HepG2 (cell line): ENCODE measurements around the gene MID1. TPM values are rescaled to one million over a fixed set of nuclear protein-coding genes. Genes with fewer than 3 reads are reported as not detected.

Source experiments
- ATAC-seq: fragments of 200-7000 bp; cut with Tn5 transposase; 3 replicates; pipeline ENCODE4 v1.9.1; 2020; ENCODE audit warnings: mild to moderate bottlenecking, moderate library complexity
- BruUV-seq: library from RNA; stranded (reverse); fragments of 400-500 nt; replicated peaks from 2 replicates; lab custom pipeline; 2021; lab: Mats Ljungman, UMichigan
- CTCF ChIA-PET: fragments of 300-600 bp; formaldehyde crosslinking; extraction: SDS; loops from one replicate; lab custom pipeline; 2021; ENCODE audit warnings: low total read pairs, inconsistent platforms, low intra/inter-chr PET ratio; lab: Yijun Ruan, JAX
- POLR2A ChIA-PET: fragments of 350-600 bp; sonication (Branson Sonifier 250); formaldehyde crosslinking; loops from one replicate; lab custom pipeline; 2020; ENCODE audit warnings: antibody characterized with exemption, inconsistent platforms; lab: Yijun Ruan, JAX
- DNase-seq: peaks from one replicate; pipeline ENCODE4 v3.0.0-alpha.2; 2015; ENCODE audit warnings: low spot score
- FAIRE-seq: peaks from 3 replicates; lab custom pipeline; 2011; peaks lifted over from hg19 to GRCh38; lab: Jason Lieb, UNC
- H2AFZ ChIP-seq: one replicate; pipeline ENCODE4 v1.6.1; 2011; ENCODE audit warnings: low read length, inconsistent platforms
- H3K27ac ChIP-seq: fragments of 300-600 bp; 3 replicates; pipeline ENCODE4 v1.8.0; 2011; ENCODE audit warnings: mixed run types, mild to moderate bottlenecking, mixed read lengths, low read length, inconsistent platforms; ENCODE audit not compliant: insufficient read depth; ENCODE audit errors: extremely low read length
- H3K27me3 ChIP-seq, 2 experiments: fragments of 200-600 bp in 1 of 2; 2 replicates in 1 of 2; 3 replicates in 1 of 2; pipeline versions ENCODE4 v1.6.0 to v1.8.0; 2011; ENCODE audit warnings: low read length in 2 of 2, mild to moderate bottlenecking in 2 of 2, moderate library complexity in 2 of 2, inconsistent platforms in 1 of 2; ENCODE audit not compliant: insufficient read depth in 2 of 2, control insufficient read depth in 1 of 2
- H3K36me3 ChIP-seq, 2 experiments: fragments of 200-600 bp in 1 of 2; replicated peaks in 1 of 2; 2 replicates in 1 of 2; 3 replicates in 1 of 2; pipeline versions ENCODE4 v1.5.1 to v1.8.0; 2011; ENCODE audit warnings: low read length in 2 of 2, inconsistent platforms in 1 of 2; ENCODE audit not compliant: insufficient read depth in 2 of 2, control insufficient read depth in 1 of 2
- H3K4me1 ChIP-seq: 2 replicates; pipeline ENCODE4 v1.5.1; 2012; ENCODE audit warnings: low read length, inconsistent platforms; ENCODE audit not compliant: insufficient read depth
- H3K4me2 ChIP-seq: 2 replicates; pipeline ENCODE4 v1.6.0; 2011; ENCODE audit warnings: low read depth, low read length, inconsistent platforms
- H3K4me3 ChIP-seq, 3 experiments: fragments of 200-600 bp in 1 of 3; sonication (generic), shearing (Covaris generic) in 1 of 3; replicated peaks in 1 of 3; 2 replicates each; pipeline ENCODE4 v1.5.1; 2011 to 2016; ENCODE audit warnings: low read length in 3 of 3, inconsistent platforms in 2 of 3, low read depth in 2 of 3, mild to moderate bottlenecking in 2 of 3, control low read depth in 1 of 3, mixed read lengths in 1 of 3; ENCODE audit not compliant: insufficient read depth in 1 of 3
- H3K79me2 ChIP-seq: one replicate; pipeline ENCODE4 v1.6.1; 2011; ENCODE audit warnings: low read length, inconsistent platforms; ENCODE audit not compliant: insufficient read depth
- H3K9ac ChIP-seq: 2 replicates; pipeline ENCODE4 v1.6.0; 2011; ENCODE audit warnings: mild to moderate bottlenecking, low read depth, low read length, inconsistent platforms; ENCODE audit not compliant: insufficient read depth
- H3K9me3 ChIP-seq: 2 replicates; pipeline ENCODE4 v1.5.1; 2012; ENCODE audit warnings: mild to moderate bottlenecking, low read length
- H4K20me1 ChIP-seq: 2 replicates; pipeline ENCODE4 v1.6.0; 2011; ENCODE audit warnings: inconsistent platforms, mild to moderate bottlenecking, low read length, moderate library complexity; ENCODE audit not compliant: insufficient read depth
- CCDC6 ChIP-seq: sonication (generic); formaldehyde crosslinking; IDR thresholded peaks from 2 replicates; pipeline ENCODE4 v1.8.1; 2022; ENCODE audit warnings: mild to moderate bottlenecking, missing genetic modification reagents, moderate library complexity
- CEBPB ChIP-seq: IDR thresholded peaks from 2 replicates; pipeline ENCODE4 v1.6.1; 2011; ENCODE audit warnings: low read depth, low read length, improper control_type of control experiment, borderline replicate concordance
- E2F5 ChIP-seq: sonication (generic); formaldehyde crosslinking; conservative IDR thresholded peaks from 2 replicates; pipeline ENCODE4 v1.4.0; 2020; ENCODE audit warnings: missing genetic modification reagents
- HDAC1 ChIP-seq: sonication (generic); formaldehyde crosslinking; IDR thresholded peaks from 2 replicates; pipeline ENCODE4 v1.5.1; 2020; ENCODE audit warnings: mild to moderate bottlenecking, missing genetic modification reagents
- HMG20A ChIP-seq: IDR thresholded peaks from 2 replicates; pipeline ENCODE4 v1.6.1; 2016; ENCODE audit warnings: borderline replicate concordance
- HOXD1 ChIP-seq: sonication (generic); formaldehyde crosslinking; IDR thresholded peaks from 2 replicates; pipeline ENCODE4 v1.5.0; 2020; ENCODE audit warnings: missing genetic modification reagents
- IRF2 ChIP-seq: IDR thresholded peaks from 2 replicates; pipeline ENCODE4 v1.6.1; 2018; ENCODE audit warnings: missing genetic modification reagents, missing compliant biosample characterization
- NR2C2 ChIP-seq: sonication (generic); formaldehyde crosslinking; IDR thresholded peaks from 2 replicates; pipeline ENCODE4 v1.4.0; 2020; ENCODE audit warnings: missing genetic modification reagents, mild to moderate bottlenecking, moderate library complexity, borderline replicate concordance
- SP140L ChIP-seq: sonication (generic); formaldehyde crosslinking; IDR thresholded peaks from 2 replicates; pipeline ENCODE4 v1.4.0; 2020; ENCODE audit warnings: missing genetic modification reagents, borderline replicate concordance
- ZNF564 ChIP-seq: sonication (generic); formaldehyde crosslinking; IDR thresholded peaks from 2 replicates; pipeline ENCODE4 v1.8.1; 2023; ENCODE audit warnings: mild to moderate bottlenecking, missing genetic modification reagents
- ZNF850 ChIP-seq: sonication (generic); formaldehyde crosslinking; conservative IDR thresholded peaks from 2 replicates; pipeline ENCODE4 v1.9.0; 2021; ENCODE audit warnings: mild to moderate bottlenecking, missing genetic modification reagents
- ZNF891 ChIP-seq: sonication (generic); formaldehyde crosslinking; IDR thresholded peaks from 2 replicates; pipeline ENCODE4 v1.5.0; 2020; ENCODE audit warnings: mild to moderate bottlenecking, missing genetic modification reagents
- in situ Hi-C: cut with HindIII; loops from 2 replicates; pipeline ENCODE4 v1.10.0; 2017; ENCODE audit warnings: low pct_unique_long_range_greater_than_20kb; ENCODE audit not compliant: extremely low pct_ligation_motif_present
- intact Hi-C: fragments of 100-400 bp; cut with micrococcal nuclease; formaldehyde crosslinking; loops from one replicate; pipeline ENCODE4 v1.10.0; 2022; ENCODE audit not compliant: unreplicated experiment
- polyA plus RNA-seq, 8 experiments: library from polyadenylated mRNA; depleted of rRNA in 3 of 8; stranded (reverse) in 7 of 8; unstranded in 1 of 8; fragments of >200 nt; fragmentation: Illumina TruSeq in 4 of 8; extraction: Trizol in 4 of 8; gene quantifications; 2 replicates each; pipeline versions ENCODE4 v1.2.1 to v1.2.3, GENCODE V29; 2011 to 2016; ENCODE audit warnings: low read depth in 4 of 8, missing spikeins in 1 of 8, mixed read lengths in 1 of 8; ENCODE audit not compliant: insufficient read depth in 1 of 8
- total RNA-seq, 5 experiments: library from RNA; depleted of rRNA; stranded (reverse); fragments of >200 nt; fragmentation: Illumina TruSeq; extraction: Trizol; gene quantifications; 2 replicates each; pipeline ENCODE4 v1.2.3, GENCODE V29; 2016; ENCODE audit warnings: low read depth in 1 of 5
- TF ChIP-seq, protein P1 (sequence below): sonication (generic); formaldehyde crosslinking; IDR thresholded peaks from 2 replicates; pipeline ENCODE4 v1.9.0; 2021; ENCODE audit warnings: missing genetic modification reagents, mild to moderate bottlenecking, borderline replicate concordance
- TF ChIP-seq, protein P2 (sequence below): sonication (generic); formaldehyde crosslinking; IDR thresholded peaks from 2 replicates; pipeline ENCODE4 v1.8.1; 2022; ENCODE audit warnings: mild to moderate bottlenecking, missing genetic modification reagents
- TF ChIP-seq, protein P3 (sequence below): sonication (generic); formaldehyde crosslinking; IDR thresholded peaks from 2 replicates; pipeline ENCODE4 v1.8.1; 2023; ENCODE audit warnings: missing genetic modification reagents, inconsistent platforms, borderline replicate concordance

The MID1 gene
- total and polyA plus RNA-seq, 2 of the 13 experiments (the other 11 are each of a cell fraction or from before 2014, with no cell fraction given) = 0.86 to 1.1 TPM

DNA sequence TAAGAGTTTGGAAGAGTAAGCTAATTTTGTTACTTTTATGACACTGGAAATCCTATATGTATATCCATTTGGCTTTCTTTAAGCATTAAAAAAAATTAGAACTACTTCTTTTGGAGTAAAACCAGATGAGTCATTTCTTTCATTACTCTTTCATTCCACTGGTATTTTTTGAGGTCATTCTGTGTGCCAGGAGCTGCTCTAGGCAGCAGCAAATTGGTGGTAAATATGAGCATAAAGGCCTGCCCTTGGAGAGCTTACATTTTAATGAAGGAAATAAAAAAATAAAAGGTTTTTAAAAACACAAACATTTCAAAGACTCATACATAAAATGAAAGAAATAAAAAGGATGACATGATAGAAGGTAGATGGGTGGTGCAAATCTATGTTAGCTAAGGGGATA is 37.4 kb downstream of the MID1 start:
- H3K79me2 ChIP-seq = no peaks in the 10 kb centered on the region
- no peaks in the 10 kb centered on the region for H3K36me3 ChIP-seq
- no peak overlapping the region for H3K27ac ChIP-seq
- peaks cover 8% of the 10 kb centered on the region; the same call in 1 of the 2 replicates for H3K4me1 ChIP-seq
- ChIA-PET CTCF (no interaction called here), POLR2A (no interaction called here)
- H4K20me1 ChIP-seq = no peaks in the 10 kb centered on the region
- no peak overlapping the region for H2AFZ ChIP-seq
- in situ Hi-C loops = no loop called here
- H3K4me3 ChIP-seq = no peak overlapping the region
- TF ChIP-seq ZNF891 (CRISPR knock-in tag) = no peak
- TF ChIP-seq, protein P1, sequence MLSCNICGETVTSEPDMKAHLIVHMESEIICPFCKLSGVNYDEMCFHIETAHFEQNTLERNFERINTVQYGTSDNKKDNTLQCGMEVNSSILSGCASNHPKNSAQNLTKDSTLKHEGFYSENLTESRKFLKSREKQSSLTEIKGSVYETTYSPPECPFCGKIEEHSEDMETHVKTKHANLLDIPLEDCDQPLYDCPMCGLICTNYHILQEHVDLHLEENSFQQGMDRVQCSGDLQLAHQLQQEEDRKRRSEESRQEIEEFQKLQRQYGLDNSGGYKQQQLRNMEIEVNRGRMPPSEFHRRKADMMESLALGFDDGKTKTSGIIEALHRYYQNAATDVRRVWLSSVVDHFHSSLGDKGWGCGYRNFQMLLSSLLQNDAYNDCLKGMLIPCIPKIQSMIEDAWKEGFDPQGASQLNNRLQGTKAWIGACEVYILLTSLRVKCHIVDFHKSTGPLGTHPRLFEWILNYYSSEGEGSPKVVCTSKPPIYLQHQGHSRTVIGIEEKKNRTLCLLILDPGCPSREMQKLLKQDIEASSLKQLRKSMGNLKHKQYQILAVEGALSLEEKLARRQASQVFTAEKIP (CRISPR knock-in tag) = no peak
- TF ChIP-seq, protein P2, sequence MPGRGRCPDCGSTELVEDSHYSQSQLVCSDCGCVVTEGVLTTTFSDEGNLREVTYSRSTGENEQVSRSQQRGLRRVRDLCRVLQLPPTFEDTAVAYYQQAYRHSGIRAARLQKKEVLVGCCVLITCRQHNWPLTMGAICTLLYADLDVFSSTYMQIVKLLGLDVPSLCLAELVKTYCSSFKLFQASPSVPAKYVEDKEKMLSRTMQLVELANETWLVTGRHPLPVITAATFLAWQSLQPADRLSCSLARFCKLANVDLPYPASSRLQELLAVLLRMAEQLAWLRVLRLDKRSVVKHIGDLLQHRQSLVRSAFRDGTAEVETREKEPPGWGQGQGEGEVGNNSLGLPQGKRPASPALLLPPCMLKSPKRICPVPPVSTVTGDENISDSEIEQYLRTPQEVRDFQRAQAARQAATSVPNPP (CRISPR knock-in tag) = no peak
- TF ChIP-seq HDAC1 (CRISPR knock-in tag) = no peak
- no peak for TF ChIP-seq E2F5 (CRISPR knock-in tag)
- no peak for TF ChIP-seq ZNF564
- no peak for TF ChIP-seq CCDC6 (CRISPR knock-in tag)
- TF ChIP-seq, protein P3, sequence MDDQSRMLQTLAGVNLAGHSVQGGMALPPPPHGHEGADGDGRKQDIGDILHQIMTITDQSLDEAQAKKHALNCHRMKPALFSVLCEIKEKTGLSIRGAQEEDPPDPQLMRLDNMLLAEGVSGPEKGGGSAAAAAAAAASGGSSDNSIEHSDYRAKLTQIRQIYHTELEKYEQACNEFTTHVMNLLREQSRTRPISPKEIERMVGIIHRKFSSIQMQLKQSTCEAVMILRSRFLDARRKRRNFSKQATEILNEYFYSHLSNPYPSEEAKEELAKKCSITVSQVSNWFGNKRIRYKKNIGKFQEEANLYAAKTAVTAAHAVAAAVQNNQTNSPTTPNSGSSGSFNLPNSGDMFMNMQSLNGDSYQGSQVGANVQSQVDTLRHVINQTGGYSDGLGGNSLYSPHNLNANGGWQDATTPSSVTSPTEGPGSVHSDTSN (CRISPR knock-in tag) = no peak
- TF ChIP-seq NR2C2 (CRISPR knock-in tag) = no peak
- no peak for TF ChIP-seq IRF2
- TF ChIP-seq SP140L (CRISPR knock-in tag) = no peak
- TF ChIP-seq CEBPB = no peak
- no peak for TF ChIP-seq HOXD1 (CRISPR knock-in tag)
- no peak for TF ChIP-seq HMG20A (CRISPR knock-in tag)
- no peak for TF ChIP-seq ZNF850
- TF ChIP-seq, all 625 proteins: peak for 0
- FAIRE-seq (no peak), ATAC-seq (no peak), DNase-seq (no peak)
- no peak overlapping the region for H3K9ac ChIP-seq
- no peak overlapping the region for H3K4me2 ChIP-seq
- intact Hi-C loops = no loop called here
- no peaks in the 10 kb centered on the region for H3K9me3 ChIP-seq
- no peaks in the 10 kb centered on the region for H3K27me3 ChIP-seq
- no TSS peak for BruUV-seq
